Measurements from ENCODE around the gene MST1R. TPM values are rescaled to one million over a fixed set of nuclear protein-coding genes. Genes with fewer than 3 reads are reported as not detected.

MST1R gene
- total RNA-seq, 2 donors from 2014 or later, result 0.50 to 2.6 TPM

GRCh38 chr3:49856181-49857005, 47.3 kb downstream of the MST1R start, which contains the start of gene TRAIP:
TRAIP (minus strand) TSS chr3:49856564; CDS start chr3:49856453, 111 bp downstream.
- peak within 1 kb of the TSS; percentile 86 to 93 for H3K27ac Mint-ChIP-seq
- ATAC-seq (peak; percentile 98 to 99), DNase-seq (ENCODE audit: low spot score) (peak; percentile 92)
- H3K36me3 Mint-ChIP-seq, result no peaks in the 10 kb centered on the region
- H3K27me3 Mint-ChIP-seq, result no peaks in the 10 kb centered on the region
- H3K4me3 Mint-ChIP-seq, result peak within 1 kb of the TSS; percentile 92
- H3K4me1 Mint-ChIP-seq (ENCODE audit: low read depth in 2 of 2), result peaks cover 6 to 13% of the 10 kb centered on the region in 2 donors
- H3K9me3 Mint-ChIP-seq, result no peaks in the 10 kb centered on the region

DNA sequence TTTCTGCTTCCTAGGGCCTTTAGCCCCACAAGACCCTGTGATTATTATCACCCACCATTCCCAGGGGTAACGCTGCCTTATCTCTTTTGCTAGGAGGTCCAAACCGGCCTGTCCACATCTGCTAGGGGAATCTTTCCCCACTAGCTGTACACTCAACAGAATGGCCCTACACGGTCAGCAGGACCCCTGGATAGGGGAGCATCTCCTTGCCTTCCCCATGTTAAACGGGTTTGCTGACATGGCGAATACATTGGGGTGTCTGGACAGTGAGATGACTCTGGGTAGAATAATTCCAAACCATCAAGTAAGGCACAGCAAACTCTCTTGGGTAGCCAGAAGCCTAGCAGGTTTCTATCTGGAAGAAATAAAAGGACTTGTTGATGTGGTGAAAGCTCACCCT, 48.0 kb downstream of the MST1R start:
- Mint-ChIP-seq H3K27me3 (no peaks in the 10 kb centered on the region), H3K27ac (peak overlapping the region; percentile 86 to 93)

GRCh38 chr3:49845694-49846093, 58.0 kb downstream of the MST1R start:
- Mint-ChIP-seq H3K27me3 (no peaks in the 10 kb centered on the region), H3K27ac (no peak overlapping the region), H3K4me1 (ENCODE audit: low read depth in 2 of 2) (no peaks in the 10 kb centered on the region), H3K36me3 (no peaks in the 10 kb centered on the region), H3K4me3 (no peak overlapping the region), H3K9me3 (no peaks in the 10 kb centered on the region)
- no peak for ATAC-seq
- DNase-seq (ENCODE audit: low spot score), result no peak

More for the DNA sequence above, 48.0 kb downstream of the MST1R start:
- Mint-ChIP-seq H3K4me1 (ENCODE audit: low read depth in 2 of 2) (peaks cover 6 to 13% of the 10 kb centered on the region in 2 donors), H3K36me3 (no peaks in the 10 kb centered on the region), H3K9me3 (no peaks in the 10 kb centered on the region), H3K4me3 (peak overlapping the region; percentile 92)
- ATAC-seq (no peak), DNase-seq (ENCODE audit: low spot score) (peak; percentile 38)

- H3K27ac Mint-ChIP-seq, result no peak overlapping the region
- H3K4me3 Mint-ChIP-seq, result no peak overlapping the region
- no peaks in the 10 kb centered on the region for H3K4me1 Mint-ChIP-seq (ENCODE audit: low read depth in 2 of 2)
- no peaks in the 10 kb centered on the region for H3K36me3 Mint-ChIP-seq
- no peaks in the 10 kb centered on the region for H3K27me3 Mint-ChIP-seq
- H3K9me3 Mint-ChIP-seq, result no peaks in the 10 kb centered on the region
- ATAC-seq (no peak), DNase-seq (ENCODE audit: low spot score) (no peak)
Observed at GRCh38 chr3:49844464-49845183, 59.0 kb downstream of the MST1R start.

DNA sequence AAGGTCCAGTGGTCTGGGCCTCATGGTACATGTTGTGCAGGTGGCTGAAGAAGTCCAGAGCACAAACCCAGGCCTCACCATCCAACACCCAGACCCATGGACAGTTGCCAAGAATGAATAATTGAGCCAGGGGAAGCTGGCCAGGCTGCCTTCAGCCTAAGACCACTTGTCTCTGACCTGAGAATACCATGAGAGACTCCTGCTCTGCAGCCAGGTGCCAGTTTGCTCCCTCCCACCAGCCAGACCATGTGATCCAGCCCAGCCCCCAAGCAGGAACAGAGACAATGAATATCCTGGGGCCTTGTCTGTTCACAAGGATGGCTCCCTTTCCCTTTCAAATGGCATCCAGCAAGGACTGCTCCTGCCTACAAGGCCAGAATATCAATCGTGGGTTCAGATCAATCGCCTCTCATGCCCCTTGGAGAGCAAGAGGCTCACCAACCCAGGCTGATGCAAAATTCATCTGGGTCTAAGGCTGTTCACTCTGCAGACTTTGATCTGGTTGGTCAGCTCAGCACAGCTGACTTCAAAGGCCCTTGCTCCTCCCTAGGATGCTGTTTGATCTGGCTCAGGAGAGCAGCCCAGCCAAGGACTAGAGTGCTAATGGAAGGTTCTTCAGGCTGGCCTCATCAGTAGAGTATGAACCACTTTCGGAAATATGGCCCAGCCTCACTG, 60.7 kb downstream of the MST1R start:
- no peak overlapping the region for H3K4me3 Mint-ChIP-seq
- no peak overlapping the region for H3K27ac Mint-ChIP-seq
- H3K27me3 Mint-ChIP-seq, result no peaks in the 10 kb centered on the region

DNA sequence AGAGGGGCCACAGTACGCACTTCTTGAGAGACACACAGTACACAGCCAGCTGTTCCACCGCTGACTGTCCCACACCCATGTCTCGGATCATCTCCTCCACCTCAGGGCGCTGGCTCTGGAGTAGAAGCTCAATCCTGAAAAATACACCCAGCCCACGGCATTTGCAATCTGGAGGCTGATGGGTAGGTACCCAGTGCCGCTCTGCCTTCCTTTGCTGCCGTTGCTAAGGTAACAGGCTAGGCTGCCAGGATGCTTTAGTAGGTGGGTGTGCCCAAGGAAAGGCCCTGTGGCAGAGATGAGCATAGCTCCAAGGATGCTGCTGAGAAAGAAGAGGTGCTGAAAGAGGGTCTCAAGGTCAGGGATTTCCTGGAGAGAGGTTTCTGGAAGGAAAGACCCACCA, 61.9 kb downstream of the MST1R start:
- Mint-ChIP-seq H3K36me3 (no peaks in the 10 kb centered on the region), H3K9me3 (no peaks in the 10 kb centered on the region), H3K27me3 (no peaks in the 10 kb centered on the region), H3K4me3 (no peak overlapping the region), H3K27ac (no peak overlapping the region), H3K4me1 (ENCODE audit: low read depth in 2 of 2) (peaks cover 0 to 2% of the 10 kb centered on the region in 2 donors)
- ATAC-seq (no peak), DNase-seq (ENCODE audit: low spot score) (peak; percentile 15)

More for the DNA sequence above, 60.7 kb downstream of the MST1R start:
- ATAC-seq (no peak), DNase-seq (ENCODE audit: low spot score) (peak; percentile 39)
- H3K4me1 Mint-ChIP-seq (ENCODE audit: low read depth in 2 of 2), result peaks cover 0 to 2% of the 10 kb centered on the region in 2 donors
- no peaks in the 10 kb centered on the region for H3K36me3 Mint-ChIP-seq
- no peaks in the 10 kb centered on the region for H3K9me3 Mint-ChIP-seq

GRCh38 chr3:49841126-49841696, 62.5 kb downstream of the MST1R start:
- ATAC-seq (no peak), DNase-seq (ENCODE audit: low spot score) (peak; percentile 37)
- Mint-ChIP-seq H3K9me3 (no peaks in the 10 kb centered on the region), H3K27me3 (no peaks in the 10 kb centered on the region), H3K27ac (no peak overlapping the region), H3K4me3 (no peak overlapping the region), H3K4me1 (ENCODE audit: low read depth in 2 of 2) (peaks cover 0 to 2% of the 10 kb centered on the region in 2 donors), H3K36me3 (no peaks in the 10 kb centered on the region)

- H3K27ac Mint-ChIP-seq, result no peak overlapping the region
- H3K4me1 Mint-ChIP-seq (ENCODE audit: low read depth in 2 of 2), result peaks cover 0 to 2% of the 10 kb centered on the region in 2 donors
- H3K27me3 Mint-ChIP-seq, result no peaks in the 10 kb centered on the region
- H3K36me3 Mint-ChIP-seq, result no peaks in the 10 kb centered on the region
- ATAC-seq (no peak), DNase-seq (ENCODE audit: low spot score) (peak; percentile 32)
- no peaks in the 10 kb centered on the region for H3K9me3 Mint-ChIP-seq
- H3K4me3 Mint-ChIP-seq, result no peak overlapping the region
Observed at GRCh38 chr3:49840388-49840787, 63.3 kb downstream of the MST1R start.

GRCh38 chr3:49839193-49839809, 64.4 kb downstream of the MST1R start:
- no peak overlapping the region for H3K4me3 Mint-ChIP-seq
- H3K36me3 Mint-ChIP-seq, result no peaks in the 10 kb centered on the region
- H3K27me3 Mint-ChIP-seq, result no peaks in the 10 kb centered on the region
- H3K4me1 Mint-ChIP-seq (ENCODE audit: low read depth in 2 of 2), result peaks cover 0 to 2% of the 10 kb centered on the region in 2 donors
- no peaks in the 10 kb centered on the region for H3K9me3 Mint-ChIP-seq
- DNase-seq (ENCODE audit: low spot score) (peak; percentile 83), ATAC-seq (peak; percentile 69 to 80)
- H3K27ac Mint-ChIP-seq, result no peak overlapping the region

Other genes starting within 250 kb of the MST1R start
- gene APEH, start 229.5 kb downstream of the MST1R start, total RNA-seq, result 100 to 1,000 TPM; 134 to 235 TPM
- gene MST1, start 214.4 kb downstream of the MST1R start, total RNA-seq, result 1 to 10 TPM; 4.2 to 6.8 TPM
- 10 to 100 TPM; 45.6 to 67.9 TPM for gene RNF123, start 214.3 kb downstream of the MST1R start, total RNA-seq
- gene AMIGO3, start 184.2 kb downstream of the MST1R start, total RNA-seq, result 1 to 10 TPM; 1.0 to 2.0 TPM
- gene GMPPB, start 179.9 kb downstream of the MST1R start, total RNA-seq, result 100 to 1,000 TPM in 1 of 2 donors, 10 to 100 TPM in 1; 83.5 to 110 TPM
- gene IP6K1, start 117.3 kb downstream of the MST1R start, total RNA-seq, result 10 to 100 TPM; 53.4 to 56.7 TPM
- gene CDHR4, start 104.0 kb downstream of the MST1R start, total RNA-seq, result not detected
- gene INKA1, start 100.6 kb downstream of the MST1R start, total RNA-seq, result under 1 TPM in 1 of 2 donors, not detected in 1; 0.64 TPM
- gene UBA7, start 89.9 kb downstream of the MST1R start, total RNA-seq, result 100 to 1,000 TPM in 1 of 2 donors, 10 to 100 TPM in 1; 89.5 to 105 TPM
- gene TRAIP, start 47.3 kb downstream of the MST1R start, total RNA-seq, result 10 to 100 TPM; 14.0 to 44.0 TPM
- gene CAMKV, start 34.0 kb downstream of the MST1R start, total RNA-seq, result not detected
- gene MON1A, start 25.9 kb upstream of the MST1R start, total RNA-seq, result 10 to 100 TPM; 11.3 to 18.7 TPM
- 100 to 1,000 TPM in 1 of 2 donors, 10 to 100 TPM in 1; 96.6 to 149 TPM for gene RBM6, start 36.3 kb upstream of the MST1R start, total RNA-seq
- gene RBM5, start 185.0 kb upstream of the MST1R start, total RNA-seq, result 100 to 1,000 TPM; 198 to 270 TPM